ENCODE data around the gene POLR3A.

POLR3A gene

DNA sequence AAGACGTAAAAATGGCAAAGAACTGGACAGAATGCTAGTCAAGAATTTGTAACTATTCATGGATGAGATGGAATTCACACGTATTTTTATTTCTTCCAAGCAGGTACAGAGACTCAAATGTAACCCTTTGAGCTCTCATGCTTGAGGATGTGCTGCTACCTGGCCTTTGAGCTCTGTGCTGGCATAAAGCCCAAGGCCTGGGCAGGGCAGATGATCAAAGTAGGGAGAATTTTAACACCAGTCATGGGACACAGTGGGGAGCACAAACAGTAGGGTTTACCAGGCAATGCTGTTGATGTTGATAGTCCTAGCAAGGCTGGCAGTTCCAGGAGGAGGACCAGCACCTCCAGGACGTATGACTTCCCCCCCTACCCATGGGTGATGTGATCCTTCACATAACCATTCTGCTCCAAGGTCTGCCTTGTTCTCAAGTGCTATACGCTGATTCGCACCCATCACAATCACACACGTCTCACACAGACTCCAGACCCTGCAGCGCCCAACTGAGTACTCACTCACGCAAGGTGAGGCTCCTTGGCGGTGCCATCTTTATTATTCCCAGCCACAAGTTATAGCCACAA, 54.1 kb downstream of the POLR3A start:
- no peak for DNase-seq

DNA sequence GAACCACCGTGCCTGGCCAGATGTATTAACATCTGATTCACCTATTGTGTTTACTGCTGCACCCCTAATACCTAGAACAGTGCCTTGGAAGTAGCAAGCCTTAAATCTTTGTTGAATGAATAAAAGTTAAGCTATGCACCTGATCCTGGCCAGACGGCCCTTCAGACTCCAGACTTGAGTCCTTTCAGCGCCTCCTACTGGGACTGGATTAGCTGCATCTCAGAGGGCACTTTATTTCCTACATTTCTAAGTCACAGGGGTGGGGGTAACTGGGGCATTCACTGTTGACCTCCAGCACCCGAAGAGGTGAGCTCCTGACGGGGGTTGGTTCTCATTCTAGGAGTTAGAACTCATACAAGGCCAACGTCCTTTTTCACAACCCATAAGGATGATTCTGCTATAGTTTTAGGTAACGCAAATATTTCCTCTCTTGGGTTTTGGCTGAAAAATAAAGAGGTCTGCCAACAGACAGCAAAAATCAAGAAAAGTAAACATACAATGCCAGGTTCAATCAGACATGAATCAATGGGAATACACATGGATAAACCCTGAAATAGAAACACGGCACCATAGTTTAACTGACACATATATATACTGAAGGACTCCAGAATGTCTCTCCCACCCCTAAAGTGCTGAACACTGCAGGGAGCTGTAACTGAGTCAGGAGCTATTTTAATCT, 54.8 kb downstream of the POLR3A start:
- DNase-seq = no peak

DNA sequence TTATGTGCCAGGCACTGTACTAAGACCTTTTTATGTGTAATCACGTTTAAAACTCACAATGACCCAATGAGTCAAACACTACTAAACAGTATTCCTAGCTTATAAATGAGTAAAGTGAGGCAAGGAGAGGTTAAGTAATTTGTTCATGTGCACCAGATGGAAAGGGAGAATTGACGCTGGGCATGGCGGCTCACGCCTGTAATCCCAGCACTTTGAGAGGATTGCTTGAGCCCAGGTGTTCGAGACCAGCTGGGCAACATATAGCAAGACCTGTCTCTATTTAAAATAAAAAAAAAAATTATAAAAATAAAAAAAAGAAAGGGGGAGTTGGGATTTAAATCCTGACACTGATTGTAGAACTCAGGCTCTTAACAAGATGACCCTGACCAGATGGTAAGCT, 56.0 kb downstream of the POLR3A start:
- DNase-seq = no peak

DNA sequence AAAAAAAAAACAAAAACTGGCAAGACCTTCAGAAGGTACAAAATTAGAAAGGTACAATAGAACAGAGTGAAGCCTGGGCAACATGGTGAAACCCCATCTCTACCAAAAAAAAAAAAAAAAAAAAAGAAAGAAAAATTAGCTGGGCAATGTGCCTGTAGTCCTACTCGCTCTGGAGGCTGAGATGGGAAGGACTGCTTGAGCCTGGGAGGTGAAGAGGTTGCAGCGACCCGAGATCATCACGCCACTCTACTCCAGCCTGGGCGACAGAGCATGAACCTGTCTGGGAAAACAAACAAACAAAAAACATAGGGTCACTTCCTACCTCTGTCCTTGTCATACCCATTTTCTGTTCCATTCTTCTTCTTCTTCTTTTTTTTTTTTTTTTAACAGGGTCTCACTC, 57.2 kb downstream of the POLR3A start:
- no peak for DNase-seq

DNA sequence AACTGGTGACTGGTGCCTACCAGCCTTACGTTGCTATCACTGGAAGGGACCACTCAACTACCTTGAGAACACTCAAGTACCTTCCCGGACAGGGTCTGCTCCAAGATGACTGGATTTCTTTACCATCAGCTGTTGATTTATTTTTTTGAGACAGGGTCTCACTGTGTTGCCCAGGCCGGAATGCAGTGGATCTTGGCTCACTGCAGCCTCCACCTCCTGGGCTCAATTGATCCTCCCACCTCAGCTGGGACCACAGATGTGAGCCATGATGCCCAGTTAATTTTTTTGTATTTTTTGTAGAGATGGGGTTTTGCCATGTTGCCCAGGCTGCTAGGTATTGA, 57.5 kb downstream of the POLR3A start:
- no peak for DNase-seq

DNA sequence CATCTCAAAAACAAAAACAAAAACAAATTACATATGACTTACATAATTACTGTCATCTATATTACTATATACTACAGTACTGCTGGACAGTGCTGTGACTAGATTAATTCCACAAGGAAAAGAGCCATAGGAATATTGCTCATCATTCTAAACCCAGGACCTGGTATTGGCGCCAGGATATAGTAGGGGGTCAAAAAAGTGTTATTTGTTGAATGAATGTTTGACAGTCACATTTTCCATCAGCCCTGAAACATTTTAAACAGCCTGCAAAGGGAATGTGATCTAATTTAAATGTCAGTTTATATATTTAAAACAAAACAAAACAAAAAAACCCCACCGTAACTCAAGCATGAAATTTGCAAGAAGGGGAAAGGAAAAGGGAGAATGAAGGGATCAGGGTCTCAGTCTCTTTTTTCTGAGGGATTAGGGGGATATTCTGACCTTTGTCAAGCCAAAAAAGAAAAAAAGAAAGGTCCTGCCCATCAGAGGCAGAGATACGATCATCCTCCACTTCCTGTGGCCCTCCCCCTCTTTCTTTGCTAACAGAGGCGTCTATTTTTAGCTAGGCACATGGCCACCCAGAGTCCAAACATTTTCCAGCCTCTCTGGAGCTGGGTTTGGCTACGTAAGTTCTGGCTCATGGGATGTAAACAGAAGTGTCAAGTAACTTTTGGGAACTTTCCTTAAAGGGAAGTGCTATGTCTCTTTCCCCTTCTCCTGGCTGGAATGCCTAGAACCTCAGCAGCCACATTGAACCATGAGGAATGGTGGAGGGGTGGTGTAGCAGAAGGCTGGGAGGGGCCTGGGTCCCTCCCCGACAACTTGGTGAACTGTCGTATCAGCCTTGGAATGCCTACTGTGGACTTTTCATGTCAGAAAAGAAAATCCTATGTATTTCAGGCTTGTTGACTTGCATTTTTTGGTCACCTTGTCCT, 58.2 kb downstream of the POLR3A start:
- no peak for DNase-seq

DNA sequence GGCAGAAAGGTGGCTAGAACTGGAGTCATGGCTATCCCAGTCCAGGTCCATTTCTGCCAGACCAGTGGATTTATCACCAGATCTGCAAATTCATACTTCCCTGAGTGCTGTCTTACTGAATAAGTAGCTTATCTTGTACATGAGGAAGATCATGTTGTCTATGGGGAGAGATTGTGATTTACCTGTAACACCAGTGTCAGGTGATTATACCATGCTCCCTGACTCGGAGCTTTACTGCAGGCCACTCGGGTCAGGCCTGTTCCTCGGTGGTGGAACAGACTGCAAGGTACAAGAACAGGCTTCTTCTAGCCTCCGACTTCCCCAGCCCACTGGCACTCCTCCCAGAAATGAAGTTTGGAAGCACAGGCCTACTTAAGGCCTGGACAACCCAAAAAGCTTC, 60.2 kb downstream of the POLR3A start:
- DNase-seq = no peak

DNA sequence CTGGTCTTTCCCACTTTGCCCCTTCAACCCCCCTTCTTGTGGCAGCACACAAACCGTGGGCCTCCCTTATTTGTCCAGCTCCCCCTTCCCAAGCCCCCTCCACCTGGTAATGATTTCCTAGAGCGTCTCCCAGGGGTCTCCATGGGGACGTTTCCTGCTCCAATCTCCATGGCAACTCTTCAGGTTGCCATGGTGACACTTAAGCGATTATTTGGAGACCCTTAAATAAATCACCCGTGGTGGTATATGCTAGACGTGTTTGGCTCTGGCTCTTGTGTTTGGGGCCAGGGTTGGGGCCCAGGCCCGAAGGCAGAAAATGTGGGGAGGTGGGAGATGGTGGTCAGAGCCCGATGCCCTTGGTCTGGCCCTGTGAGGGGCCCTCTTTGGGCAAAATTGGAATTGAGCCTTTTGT, 61.7 kb downstream of the POLR3A start:
- no peak for DNase-seq

DNA sequence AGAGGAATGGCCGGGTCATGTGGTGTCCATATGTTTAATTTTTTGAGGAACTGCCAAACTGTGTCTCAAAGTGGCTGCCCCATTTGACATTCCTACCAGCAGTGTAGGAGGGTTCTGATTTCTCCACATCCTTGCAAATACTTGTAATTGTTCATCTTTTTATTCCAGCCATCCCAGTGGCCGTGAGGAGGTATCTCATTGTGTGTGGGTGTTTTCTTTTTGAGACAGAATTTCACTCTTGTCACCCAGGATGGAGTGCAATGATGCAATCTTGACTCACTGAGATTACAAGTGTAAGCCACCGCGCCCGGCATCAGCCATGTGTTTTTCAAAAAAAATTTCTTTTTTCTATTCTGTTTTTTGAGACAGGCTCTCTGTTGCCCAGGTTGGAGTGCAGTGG, 64.0 kb downstream of the POLR3A start:
- no peak for DNase-seq

DNA sequence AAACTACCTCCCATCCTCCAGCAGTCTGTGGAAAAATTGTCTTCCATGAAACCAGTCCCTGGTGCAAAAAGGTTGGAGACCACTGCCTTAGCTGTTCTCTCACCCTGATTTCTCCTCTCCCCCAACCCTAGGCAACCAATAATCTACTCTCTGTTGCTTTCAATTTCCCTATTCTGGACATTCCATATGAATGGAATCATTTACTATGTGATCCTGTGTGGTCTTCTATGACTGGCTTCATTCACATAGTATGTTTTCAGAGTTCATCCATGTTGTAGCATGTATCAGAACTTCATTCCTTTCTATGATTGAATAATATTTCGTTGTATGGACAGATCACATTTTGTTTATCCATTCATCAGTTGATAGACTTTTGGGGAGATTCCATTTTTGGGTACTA, 64.5 kb downstream of the POLR3A start:
- no peak for DNase-seq

DNA sequence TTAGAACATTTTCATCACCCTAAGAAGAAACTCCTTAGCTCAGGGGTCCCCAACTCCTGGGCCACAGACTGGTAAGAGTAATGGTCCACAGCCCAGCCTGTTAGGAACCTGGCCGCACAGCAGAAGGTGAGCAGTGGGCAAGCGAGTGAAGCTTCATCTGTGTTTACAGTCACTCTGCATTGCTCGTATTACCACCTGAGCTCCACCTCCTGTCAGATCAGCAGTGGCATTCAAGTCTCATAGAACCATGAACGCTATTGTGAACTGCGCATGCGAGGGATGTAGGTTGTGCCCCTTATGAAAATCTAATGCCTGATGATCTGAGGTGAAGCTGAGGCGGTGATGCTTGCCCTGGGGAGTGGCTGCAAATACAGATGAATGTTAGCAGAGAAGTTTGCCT, 65.4 kb downstream of the POLR3A start:
- no peak for DNase-seq

DNA sequence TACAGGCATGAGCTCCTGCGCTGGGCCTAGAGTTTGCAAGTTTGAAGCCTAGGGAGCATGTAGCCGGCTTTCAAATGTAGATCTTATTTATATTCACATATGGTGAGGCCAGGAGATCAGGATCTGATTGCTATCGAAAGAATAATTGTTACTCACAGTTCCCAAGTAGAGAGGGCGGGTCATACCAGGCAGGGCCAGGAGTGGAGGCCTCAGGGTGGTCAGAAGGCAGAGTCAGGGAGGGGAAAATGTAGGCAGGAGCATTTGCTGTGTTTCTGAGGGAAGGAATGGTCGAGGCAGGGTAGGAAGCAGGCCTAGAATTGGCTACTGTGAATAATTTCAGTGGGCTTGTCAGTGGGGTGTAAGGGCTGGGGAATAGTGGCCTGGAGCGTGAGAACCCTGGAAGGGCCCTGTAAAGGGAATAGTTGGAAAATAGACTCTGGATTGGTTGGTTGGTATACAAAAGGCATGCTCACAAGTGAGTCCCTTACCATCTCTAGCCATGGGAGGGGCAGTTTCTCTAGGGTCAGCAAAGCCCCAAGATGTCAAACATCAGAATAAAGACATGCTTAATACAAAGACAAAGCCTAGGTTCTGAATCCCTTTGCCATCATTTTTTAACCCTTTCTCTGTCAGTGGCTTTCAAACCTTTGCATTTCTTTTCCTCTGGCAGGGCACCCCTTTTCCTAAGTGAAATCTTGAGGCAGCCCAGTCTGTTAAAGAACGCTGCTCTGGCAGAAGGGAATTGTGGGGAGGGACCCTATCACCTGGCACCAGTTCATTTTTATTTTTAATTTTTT, 66.8 kb downstream of the POLR3A start:
- DNase-seq = no peak

DNA sequence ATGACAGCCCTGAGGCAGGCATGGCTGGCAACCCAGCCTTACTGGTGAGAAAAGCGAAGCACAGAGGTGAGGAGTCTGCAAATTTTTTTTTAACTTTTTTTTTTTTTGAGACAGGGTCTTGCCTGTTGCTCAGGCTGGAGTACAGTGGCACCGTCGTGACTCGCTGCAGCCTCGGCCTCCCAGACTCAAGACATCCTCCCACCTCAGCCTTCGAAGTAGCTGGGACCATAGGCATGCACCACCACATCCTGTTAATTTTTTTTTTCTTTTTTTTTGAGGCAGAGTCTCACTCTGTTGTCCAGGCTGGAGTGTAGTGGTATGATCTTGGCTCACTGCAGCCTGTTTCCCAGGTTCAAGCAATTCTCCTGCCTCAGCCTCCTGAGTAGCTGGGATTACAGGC, 67.6 kb downstream of the POLR3A start:
- no peak for DNase-seq

DNA sequence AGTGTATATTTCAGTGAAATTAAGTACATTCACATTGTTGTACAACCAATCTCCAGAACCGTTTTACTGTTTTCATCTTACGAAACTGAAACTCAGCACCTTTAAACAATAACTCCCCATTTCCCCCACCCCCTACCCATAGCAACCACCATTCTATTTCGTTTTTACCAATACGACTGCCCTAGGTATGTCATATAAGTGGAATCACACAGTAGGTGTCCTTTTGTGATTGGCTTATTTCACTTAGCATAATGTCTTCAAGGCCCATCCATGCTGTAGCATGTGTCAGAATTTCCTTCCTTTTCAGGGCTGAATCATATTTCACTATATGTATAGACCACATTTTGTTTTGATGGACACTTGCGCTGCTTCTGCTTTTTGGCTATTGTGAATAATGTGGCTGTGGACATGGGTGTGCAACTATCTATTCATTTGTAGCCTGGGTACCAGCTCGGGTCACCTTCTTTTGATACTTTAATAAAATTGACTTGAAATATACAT, 68.4 kb downstream of the POLR3A start:
- no peak for DNase-seq

DNA sequence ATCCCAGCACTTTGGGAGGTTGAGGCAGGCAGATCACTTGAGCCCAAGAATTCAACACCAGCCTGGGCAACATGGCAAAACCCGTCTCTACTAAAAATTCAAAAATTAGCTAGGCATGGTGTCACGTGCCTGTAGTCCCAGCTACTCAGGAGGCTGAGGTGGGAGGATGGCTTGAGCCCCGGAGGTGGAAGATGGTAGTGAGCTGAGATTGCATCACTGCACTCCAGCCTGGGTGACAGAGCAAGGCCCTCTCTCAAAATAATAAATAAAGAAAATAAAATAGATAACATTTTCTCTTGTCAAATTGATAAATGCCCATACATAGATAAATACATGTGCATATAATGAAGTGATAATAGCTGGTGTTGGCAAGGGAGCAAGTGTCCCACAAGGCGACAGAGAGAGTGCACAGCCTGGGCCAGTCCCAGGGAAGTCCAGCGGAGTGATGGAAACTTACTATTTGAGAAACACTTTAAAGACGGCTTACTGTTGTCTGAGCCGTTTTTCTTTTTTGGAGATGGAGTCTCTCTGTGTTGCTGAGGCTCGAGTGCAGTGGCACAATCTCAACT, 69.3 kb downstream of the POLR3A start:
- no peak for DNase-seq

DNA sequence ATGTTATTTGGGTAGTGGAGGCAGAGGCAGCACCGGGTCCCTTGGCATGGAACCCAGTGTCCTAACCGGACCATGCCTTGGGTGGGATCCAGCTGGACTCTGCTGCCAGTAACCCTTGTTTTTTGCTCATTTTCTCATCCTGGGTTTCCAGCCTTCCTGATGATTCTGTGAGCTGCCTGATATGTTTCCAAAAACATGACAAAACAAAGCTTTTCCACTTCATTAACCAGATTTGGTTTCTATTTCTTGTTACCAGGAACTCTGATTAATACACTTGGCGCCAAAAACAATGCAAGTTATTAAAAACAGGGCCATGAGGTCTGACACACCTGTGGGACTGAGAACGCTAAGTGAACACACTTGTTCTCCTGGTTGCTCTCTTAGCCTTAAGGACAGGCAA, 69.9 kb downstream of the POLR3A start:
- DNase-seq = no peak

DNA sequence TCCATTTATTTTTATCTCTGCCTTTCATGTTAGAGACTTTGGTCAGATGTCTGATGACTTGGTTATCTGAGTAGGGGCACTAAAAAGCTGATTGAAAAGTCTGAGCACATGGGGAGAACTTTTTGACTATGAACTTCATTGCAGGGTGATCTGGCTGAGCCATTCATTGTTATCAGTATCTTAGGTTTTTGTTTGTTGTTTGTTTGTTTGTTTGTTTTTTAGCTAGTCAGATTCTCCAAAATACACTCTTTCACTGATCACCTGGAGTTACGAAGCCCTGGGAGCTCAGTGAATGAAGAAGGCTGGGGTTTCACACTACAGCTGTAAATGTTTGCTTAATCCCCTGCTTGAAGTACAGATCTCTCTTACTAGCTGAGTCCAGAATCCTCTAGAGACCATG, 74.2 kb downstream of the POLR3A start:
- no peak for DNase-seq

DNA sequence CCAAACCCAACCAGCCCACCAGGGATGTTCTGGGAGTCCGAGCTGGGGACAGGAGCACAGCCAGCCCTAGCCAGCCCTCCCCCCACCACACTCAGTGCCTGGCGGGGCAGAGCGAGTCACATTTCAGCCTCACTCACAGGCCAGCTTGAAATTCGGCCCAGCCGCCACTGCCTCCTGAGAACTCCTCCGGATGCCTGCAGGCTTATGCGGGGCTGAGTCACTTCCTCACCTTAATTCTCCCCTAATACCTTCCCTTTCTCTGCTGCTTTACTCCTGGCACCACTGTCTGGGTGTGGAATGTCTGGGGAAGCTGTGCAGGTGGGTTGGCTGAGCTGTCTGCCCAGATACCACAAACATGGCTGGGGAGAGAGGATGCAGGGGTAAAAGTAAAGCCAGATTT, 80.1 kb downstream of the POLR3A start:
- no peak for DNase-seq

DNA sequence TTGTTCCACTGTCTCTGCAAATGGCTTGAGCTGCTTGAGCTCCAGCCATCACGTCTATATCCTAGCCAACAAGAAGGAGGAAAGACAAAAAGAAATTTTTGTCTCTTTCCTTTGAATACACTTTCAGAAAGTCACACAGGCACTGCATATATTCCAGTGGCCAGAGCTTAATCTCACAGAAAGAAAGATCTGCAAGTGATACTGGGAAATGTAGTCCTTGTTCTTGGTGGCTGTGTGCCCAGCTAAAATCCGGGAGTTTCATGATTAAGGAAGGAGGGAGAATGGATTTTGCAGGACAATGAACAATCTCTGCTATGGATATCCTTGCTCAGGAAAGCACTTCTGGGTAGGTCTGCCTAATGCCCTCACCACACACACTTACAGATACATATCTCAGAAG, 83.2 kb downstream of the POLR3A start:
- DNase-seq = no peak

DNA sequence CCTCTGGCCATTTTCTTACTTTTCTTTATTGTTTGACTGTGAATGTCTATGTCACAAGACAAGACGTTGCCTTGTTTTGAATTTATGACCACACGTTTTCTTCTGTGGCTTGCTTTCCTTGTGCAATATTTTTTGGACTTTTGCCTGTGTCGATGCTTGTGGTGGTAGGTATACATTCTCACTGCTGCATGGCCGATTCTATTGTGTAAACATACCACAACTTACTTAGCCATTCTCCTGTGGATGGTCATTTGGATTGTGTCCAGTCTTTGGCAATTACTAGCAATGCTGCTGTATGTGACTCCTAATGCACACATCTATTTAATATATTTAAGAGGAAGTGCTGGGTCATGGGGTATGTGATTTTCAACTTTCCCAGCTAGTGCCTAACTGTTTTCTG, 84.8 kb downstream of the POLR3A start:
- DNase-seq = no peak

DNA sequence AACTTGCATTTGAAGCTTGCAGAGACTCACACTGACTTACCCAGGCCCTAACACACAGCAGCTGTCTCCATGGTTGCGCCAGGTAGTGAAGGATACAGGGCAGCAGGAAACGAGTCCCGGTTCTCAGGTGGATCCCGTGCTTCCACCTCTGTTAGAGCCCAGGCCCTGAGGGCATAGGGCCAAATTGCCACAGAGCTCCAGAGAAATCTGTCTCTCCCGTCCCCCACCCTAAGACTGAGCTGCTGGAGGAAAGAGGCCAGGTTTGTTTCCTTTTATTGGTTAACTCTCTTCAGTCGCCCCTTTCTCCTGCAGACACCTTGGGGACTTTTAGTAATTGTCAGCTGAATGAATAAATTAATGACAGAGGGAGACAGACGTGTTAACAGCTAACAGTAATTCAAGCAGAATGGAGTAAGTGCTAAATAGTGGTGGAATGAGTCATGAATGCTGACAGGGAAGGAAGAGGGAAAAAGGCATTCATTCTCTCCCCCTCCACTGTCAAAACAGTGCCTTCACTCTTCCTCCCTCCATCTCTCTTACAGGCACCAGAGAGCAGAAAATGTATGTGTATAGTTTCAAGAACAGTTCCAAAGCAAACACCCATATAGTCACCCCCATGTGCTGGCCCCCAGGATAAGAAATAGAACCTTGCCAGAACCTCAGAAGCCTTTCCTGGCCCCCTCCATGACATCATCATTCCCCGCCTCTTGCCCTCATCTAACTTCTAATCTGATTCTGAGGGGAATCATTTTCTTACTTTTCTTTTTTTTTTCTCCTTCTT, 86.0 kb downstream of the POLR3A start:
- no peak for DNase-seq

DNA sequence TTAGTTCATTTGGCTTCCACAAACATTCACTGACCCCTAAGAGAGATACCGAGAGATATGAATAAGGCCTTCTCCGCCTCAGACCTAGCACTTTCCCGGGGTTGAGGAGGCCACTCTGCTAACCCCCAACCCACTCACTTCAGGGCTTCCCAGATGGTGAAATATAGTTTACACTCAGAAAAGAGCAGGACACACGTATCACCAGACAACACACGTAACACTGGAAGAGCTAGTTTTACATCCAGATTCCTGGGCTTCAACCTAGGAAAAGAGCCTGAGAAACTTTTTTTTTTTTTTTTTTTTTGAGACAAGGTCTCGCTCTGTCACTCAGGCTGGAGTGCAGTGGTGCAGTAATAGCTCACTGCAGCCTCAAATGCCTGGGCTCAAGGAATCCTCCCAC, 87.5 kb downstream of the POLR3A start:
- DNase-seq = no peak
